ENCODE results near the gene MMP25. TPM values are rescaled to one million over a fixed set of nuclear protein-coding genes. Genes with fewer than 3 reads are reported as not detected.

The MMP25 gene
- total RNA-seq, 1 experiment from 2014 or later = 0.11 TPM

- Histone ChIP-seq H3K27me3 (replicated peaks; ENCODE audit: control insufficient read depth, insufficient read depth, low read length) (no peaks in the 10 kb centered on the region), H3K4me1 (peaks cover 30% of the 10 kb centered on the region), H3K36me3 (ENCODE audit: control insufficient read depth, insufficient read depth, low read length) (no peaks in the 10 kb centered on the region), H3K9me3 (no peaks in the 10 kb centered on the region), H3K4me3 (ENCODE audit: low read depth, low read length) (no peak overlapping the region)
- Mint-ChIP-seq H3K27me3 (ENCODE audit: insufficient read depth, unreplicated experiment) (no peaks in the 10 kb centered on the region), H3K36me3 (ENCODE audit: insufficient read depth, unreplicated experiment) (peaks cover 13% of the 10 kb centered on the region), H3K27ac (ENCODE audit: unreplicated experiment) (no peak overlapping the region), H3K4me1 (ENCODE audit: low read depth, unreplicated experiment) (no peaks in the 10 kb centered on the region), H3K9me3 (ENCODE audit: unreplicated experiment) (no peaks in the 10 kb centered on the region), H3K4me3 (ENCODE audit: unreplicated experiment) (no peak overlapping the region)
- DNase-seq = no peak
- intact Hi-C loops (cut with micrococcal nuclease; ENCODE audit: unreplicated experiment) = no loop called here
- ChIA-PET POLR2A (no interaction called here), CTCF (no interaction called here)
- TF ChIP-seq CTCF (IDR thresholded peaks at IDR 0.05; ENCODE audit: insufficient read depth in 1 of 2, low read depth in 1 of 2, low read length in 1 of 2, severe bottlenecking in 1 of 2, unreplicated experiment in 1 of 2) = no peak
- BruUV-seq (replicated peaks) = no TSS peak
Observed at GRCh38 chr16:3062553-3062952, 16.2 kb downstream of the MMP25 start.

- Histone ChIP-seq H3K4me1 (peaks cover 30% of the 10 kb centered on the region), H3K4me3 (ENCODE audit: low read depth, low read length) (no peak overlapping the region), H3K36me3 (ENCODE audit: control insufficient read depth, insufficient read depth, low read length) (no peaks in the 10 kb centered on the region), H3K9me3 (no peaks in the 10 kb centered on the region), H3K27me3 (replicated peaks; ENCODE audit: control insufficient read depth, insufficient read depth, low read length) (no peaks in the 10 kb centered on the region)
- Mint-ChIP-seq H3K36me3 (ENCODE audit: insufficient read depth, unreplicated experiment) (peaks cover 13% of the 10 kb centered on the region), H3K27ac (ENCODE audit: unreplicated experiment) (peak overlapping the region; percentile 79), H3K4me1 (ENCODE audit: low read depth, unreplicated experiment) (no peaks in the 10 kb centered on the region), H3K4me3 (ENCODE audit: unreplicated experiment) (peak overlapping the region; percentile 26), H3K9me3 (ENCODE audit: unreplicated experiment) (no peaks in the 10 kb centered on the region), H3K27me3 (ENCODE audit: insufficient read depth, unreplicated experiment) (no peaks in the 10 kb centered on the region)
- POLR2A ChIA-PET = interaction anchor here (0.5 kb wide), 1 partner anchor 60 kb away, joined by 9 read pairs; no protein-coding TSS in a partner anchor
- no peak for DNase-seq
- intact Hi-C loops (cut with micrococcal nuclease; ENCODE audit: unreplicated experiment) = no loop called here
- BruUV-seq (replicated peaks) = no TSS peak
- TF ChIP-seq CTCF (IDR thresholded peaks at IDR 0.05; ENCODE audit: insufficient read depth in 1 of 2, low read depth in 1 of 2, low read length in 1 of 2, severe bottlenecking in 1 of 2, unreplicated experiment in 1 of 2) = no peak
- CTCF ChIA-PET = no interaction called here
Observed at GRCh38 chr16:3063625-3064386, 17.4 kb downstream of the MMP25 start.

GRCh38 chr16:3065069-3065741 is 18.8 kb downstream of the MMP25 start, which contains the start of gene IL32:
Gene IL32 (plus strand): TSS chr16:3065640. CDS start chr16:3065812, 172 bp downstream.
- no peak for TF ChIP-seq CTCF (IDR thresholded peaks at IDR 0.05; ENCODE audit: insufficient read depth in 1 of 2, low read depth in 1 of 2, low read length in 1 of 2, severe bottlenecking in 1 of 2, unreplicated experiment in 1 of 2)
- Mint-ChIP-seq H3K4me3 (ENCODE audit: unreplicated experiment) (peak within 1 kb of the TSS; percentile 78), H3K4me1 (ENCODE audit: low read depth, unreplicated experiment) (no peaks in the 10 kb centered on the region), H3K36me3 (ENCODE audit: insufficient read depth, unreplicated experiment) (peaks cover 13% of the 10 kb centered on the region), H3K27me3 (ENCODE audit: insufficient read depth, unreplicated experiment) (no peaks in the 10 kb centered on the region), H3K27ac (ENCODE audit: unreplicated experiment) (peak within 1 kb of the TSS; percentile 79), H3K9me3 (ENCODE audit: unreplicated experiment) (no peaks in the 10 kb centered on the region)
- DNase-seq = peak; percentile 81 to 89
- ChIA-PET POLR2A (interaction anchor here (0.6 to 0.8 kb wide), 3 partner anchors 54 to 312 kb away, joined by 3 to 6 read pairs (median 3); no protein-coding TSS in a partner anchor), CTCF (no interaction called here)
- no TSS peak for BruUV-seq (replicated peaks)
- H3K27me3 ChIP-seq (replicated peaks; ENCODE audit: control insufficient read depth, insufficient read depth, low read length) = no peaks in the 10 kb centered on the region
- H3K36me3 ChIP-seq (ENCODE audit: control insufficient read depth, insufficient read depth, low read length) = no peaks in the 10 kb centered on the region
- peak within 1 kb of the TSS; percentile 49 for H3K4me3 ChIP-seq (ENCODE audit: low read depth, low read length)
- peaks cover 22% of the 10 kb centered on the region for H3K4me1 ChIP-seq
- H3K9me3 ChIP-seq = no peaks in the 10 kb centered on the region
- intact Hi-C loops (cut with micrococcal nuclease; ENCODE audit: unreplicated experiment) = no loop called here
